GM12872 (cell line): Measurements from ENCODE around the gene ADGRL2.

Source experiments
- TF ChIP-seq, protein P1 (sequence below): IDR thresholded peaks from 3 replicates; pipeline ENCODE4 v1.5.1; 2011; ENCODE audit warnings: low read depth, mild to moderate bottlenecking, low read length, moderate library complexity; ENCODE audit not compliant: insufficient read depth

ADGRL2 gene

DNA sequence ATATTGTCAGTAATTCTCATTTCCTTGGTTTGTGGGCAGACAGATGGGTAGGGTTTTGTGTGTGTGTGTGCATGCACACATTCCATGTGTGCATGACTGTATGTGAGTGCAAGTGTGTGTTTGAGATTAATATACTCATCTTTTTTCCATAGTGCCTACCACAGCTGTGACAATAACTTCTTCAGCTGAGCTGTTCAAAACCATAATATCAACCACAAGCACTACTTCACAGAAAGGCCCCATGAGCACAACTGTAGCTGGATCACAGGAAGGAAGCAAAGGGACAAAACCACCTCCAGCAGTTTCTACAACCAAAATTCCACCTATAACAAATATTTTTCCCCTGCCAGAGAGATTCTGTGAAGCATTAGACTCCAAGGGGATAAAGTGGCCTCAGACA is 149.3 kb downstream of the ADGRL2 start:
- TF ChIP-seq, protein P1, sequence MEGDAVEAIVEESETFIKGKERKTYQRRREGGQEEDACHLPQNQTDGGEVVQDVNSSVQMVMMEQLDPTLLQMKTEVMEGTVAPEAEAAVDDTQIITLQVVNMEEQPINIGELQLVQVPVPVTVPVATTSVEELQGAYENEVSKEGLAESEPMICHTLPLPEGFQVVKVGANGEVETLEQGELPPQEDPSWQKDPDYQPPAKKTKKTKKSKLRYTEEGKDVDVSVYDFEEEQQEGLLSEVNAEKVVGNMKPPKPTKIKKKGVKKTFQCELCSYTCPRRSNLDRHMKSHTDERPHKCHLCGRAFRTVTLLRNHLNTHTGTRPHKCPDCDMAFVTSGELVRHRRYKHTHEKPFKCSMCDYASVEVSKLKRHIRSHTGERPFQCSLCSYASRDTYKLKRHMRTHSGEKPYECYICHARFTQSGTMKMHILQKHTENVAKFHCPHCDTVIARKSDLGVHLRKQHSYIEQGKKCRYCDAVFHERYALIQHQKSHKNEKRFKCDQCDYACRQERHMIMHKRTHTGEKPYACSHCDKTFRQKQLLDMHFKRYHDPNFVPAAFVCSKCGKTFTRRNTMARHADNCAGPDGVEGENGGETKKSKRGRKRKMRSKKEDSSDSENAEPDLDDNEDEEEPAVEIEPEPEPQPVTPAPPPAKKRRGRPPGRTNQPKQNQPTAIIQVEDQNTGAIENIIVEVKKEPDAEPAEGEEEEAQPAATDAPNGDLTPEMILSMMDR = no peak

DNA sequence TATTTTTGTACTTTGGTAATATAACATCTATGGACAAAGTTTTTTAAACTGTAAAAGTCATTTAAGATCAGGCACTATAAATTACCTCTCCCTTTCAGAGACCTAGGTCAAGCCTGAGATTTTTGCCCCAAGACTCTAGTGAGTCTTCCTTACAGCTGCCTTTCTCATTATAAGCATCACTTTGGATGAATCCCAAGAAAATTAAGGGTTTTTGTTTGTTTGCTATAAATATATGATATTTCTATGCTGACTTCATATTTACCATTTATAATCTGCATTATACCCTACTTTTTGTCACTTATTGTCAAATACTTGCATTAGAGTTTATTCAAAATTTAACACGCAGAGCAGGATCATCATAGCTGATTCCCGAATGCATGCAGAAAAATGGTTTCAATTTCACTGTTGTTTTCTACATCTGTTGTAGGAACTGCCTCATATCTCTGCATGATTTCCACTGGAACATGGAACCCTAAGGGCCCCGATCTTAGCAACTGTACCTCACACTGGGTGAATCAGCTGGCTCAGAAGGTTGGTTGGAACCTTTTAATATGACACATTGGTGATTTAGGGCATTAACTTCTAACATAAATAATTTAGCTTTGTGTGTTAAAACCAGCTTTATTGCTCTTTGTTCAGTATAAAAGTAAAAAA is 150.0 kb downstream of the ADGRL2 start:
- TF ChIP-seq, protein P1 = no peak

DNA sequence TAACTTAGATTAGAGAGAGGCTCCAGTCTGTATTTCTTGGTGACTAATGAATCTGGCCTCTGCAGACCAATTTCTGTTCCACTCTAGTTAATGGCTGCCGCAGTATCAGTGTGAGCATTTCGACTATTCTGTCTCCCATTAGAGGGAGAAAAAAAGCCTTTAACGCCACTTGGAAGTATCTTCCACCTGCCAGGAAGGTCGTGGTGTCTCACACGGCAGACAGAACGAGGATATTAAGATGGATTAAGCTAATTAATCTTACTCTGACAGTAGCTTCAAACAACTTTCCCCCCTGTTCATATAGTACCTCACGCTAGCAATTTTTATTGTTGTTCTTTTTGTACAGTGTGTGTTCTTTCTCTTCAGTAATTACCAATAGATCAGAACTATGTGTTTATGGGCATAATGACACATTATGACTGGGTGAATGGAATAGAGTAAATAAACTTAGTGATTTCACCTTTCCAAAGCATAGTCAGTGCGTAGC is 153.8 kb downstream of the ADGRL2 start:
- TF ChIP-seq, protein P1 = no peak

DNA sequence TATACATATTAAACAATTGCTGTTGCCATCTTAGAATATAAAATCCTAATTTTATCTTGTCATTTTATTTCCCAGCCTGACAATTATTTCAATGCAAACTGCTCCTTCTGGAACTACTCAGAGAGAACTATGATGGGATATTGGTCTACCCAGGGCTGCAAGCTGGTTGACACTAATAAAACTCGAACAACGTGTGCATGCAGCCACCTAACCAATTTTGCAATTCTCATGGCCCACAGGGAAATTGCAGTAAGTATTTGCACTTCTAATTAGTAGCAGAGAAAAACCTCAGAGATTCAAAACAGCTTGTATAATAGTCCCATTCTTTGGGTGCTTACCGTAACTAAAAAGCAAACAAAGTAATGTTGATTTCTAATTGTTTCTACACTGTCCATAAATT is 167.2 kb downstream of the ADGRL2 start:
- TF ChIP-seq, protein P1 = no peak

DNA sequence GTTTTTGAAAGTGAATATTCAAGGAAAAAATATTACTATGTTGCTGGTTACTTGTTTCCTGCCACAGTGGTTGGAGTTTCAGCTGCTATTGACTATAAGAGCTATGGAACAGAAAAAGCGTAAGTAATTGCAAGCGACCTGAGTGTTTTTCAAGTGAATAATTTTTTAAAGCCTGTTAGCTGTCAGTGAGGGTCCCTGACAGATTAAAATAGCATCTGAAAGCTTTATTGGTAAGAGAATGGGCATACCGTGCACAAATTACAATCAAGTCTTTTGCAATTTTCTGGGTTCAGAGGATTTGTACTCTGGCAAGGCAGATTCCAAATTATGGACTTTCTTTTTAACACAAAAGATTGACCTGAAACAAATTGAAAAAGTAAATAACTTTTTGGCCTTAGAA is 169.7 kb downstream of the ADGRL2 start:
- TF ChIP-seq, protein P1 = no peak

DNA sequence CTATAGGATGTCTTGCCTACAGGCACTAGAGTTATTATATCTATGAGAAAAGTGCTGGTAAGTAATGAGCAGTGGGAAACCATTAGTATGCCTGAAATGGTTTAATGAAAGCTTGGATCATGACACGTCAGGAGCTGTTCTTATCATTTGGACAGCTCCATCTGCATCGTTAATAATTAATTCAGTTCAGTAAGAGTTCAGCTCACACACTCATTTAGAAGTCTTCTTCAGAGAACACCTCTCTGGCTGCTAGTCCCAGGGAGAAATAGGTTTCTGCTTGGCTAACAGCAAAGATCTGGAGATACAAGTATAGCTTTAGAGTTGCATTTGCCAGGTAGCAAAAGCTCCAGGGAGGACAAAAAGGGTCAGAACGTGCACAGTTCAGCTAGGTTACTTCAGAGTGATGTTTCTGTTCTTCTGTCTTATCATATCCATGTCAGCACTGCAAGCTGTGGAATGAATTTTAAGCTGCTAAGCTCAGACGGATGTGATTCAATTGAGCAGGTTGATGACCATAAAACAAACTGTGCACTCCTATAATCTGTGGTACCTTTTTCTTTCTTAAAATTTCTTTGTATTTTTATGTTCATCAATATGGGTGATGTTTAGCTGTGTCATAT is 173.6 kb downstream of the ADGRL2 start:
- TF ChIP-seq, protein P1 = no peak

DNA sequence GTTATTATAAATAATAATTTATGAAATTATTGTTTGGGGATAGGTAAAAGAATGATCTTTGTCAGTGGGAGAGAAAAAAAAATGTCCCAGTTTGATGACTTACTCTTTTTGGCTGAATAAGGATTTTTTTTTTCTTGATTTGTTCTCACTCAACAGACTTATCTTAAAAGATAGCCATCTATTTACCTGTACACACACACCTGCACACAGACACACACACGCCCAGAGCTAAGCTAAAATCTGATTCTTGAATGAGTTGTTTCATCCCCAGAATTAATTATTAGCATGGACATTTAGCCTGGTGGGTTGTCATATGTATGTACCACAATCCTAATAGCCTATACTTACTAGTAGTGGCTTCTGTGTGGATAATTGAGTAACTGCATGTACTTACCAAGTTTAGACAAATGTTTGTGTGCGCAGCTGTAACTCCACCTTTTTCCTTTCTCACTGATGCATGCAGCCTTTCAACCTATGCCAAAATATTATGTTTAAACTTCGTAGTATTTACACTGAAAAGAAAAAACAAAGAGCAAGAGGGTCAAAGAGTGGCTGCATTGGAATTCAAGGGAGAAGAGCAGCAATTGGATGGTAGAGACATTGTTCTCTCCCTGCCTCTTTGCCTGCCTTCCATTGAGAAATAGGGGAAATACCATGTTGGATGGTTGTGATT is 174.3 kb downstream of the ADGRL2 start:
- TF ChIP-seq, protein P1 = no peak
